ACC112 (cell line): Measurements from ENCODE around the gene TM9SF3.

ENCODE experiments used
- H2AFZ ChIP-seq: fragments of 200-600 bp; sonication (generic); one replicate; pipeline ENCODE4 v1.6.0; 2017; ENCODE audit warnings: antibody characterized with exemption, low read length; ENCODE audit not compliant: unreplicated experiment
- H3K27ac ChIP-seq: fragments of 200-600 bp; sonication (generic); 2 replicates; pipeline ENCODE4 v1.5.1; 2014; ENCODE audit warnings: low read depth, mild to moderate bottlenecking, antibody characterized with exemption, low read length, moderate library complexity
- H3K27me3 ChIP-seq: fragments of 200-600 bp; sonication (generic); 2 replicates; pipeline ENCODE4 v1.6.1; 2014; ENCODE audit warnings: mild to moderate bottlenecking, antibody characterized with exemption, low read length, moderate library complexity, mixed read lengths; ENCODE audit not compliant: insufficient read depth
- H3K36me3 ChIP-seq: fragments of 200-600 bp; sonication (generic); 2 replicates; pipeline ENCODE4 v1.6.1; 2016; ENCODE audit warnings: mild to moderate bottlenecking, antibody characterized with exemption, low read length, moderate library complexity, mixed read lengths; ENCODE audit not compliant: insufficient read depth
- H3K4me1 ChIP-seq: fragments of 200-600 bp; sonication (generic); one replicate; pipeline ENCODE4 v1.6.1; 2016; ENCODE audit warnings: low read length, mixed read lengths; ENCODE audit not compliant: insufficient read depth, unreplicated experiment, control insufficient read depth
- H3K4me3 ChIP-seq: fragments of 200-600 bp; sonication (generic); 2 replicates; pipeline ENCODE4 v1.5.1; 2014; ENCODE audit warnings: mild to moderate bottlenecking, low read depth, low read length
- H3K79me2 ChIP-seq: fragments of 200-600 bp; sonication (generic); one replicate; pipeline ENCODE4 v1.6.0; 2016; ENCODE audit warnings: low read length; ENCODE audit not compliant: control insufficient read depth, unreplicated experiment, insufficient read depth

The TM9SF3 gene

GRCh38 chr10:96536129-96536528 is 50.7 kb downstream of the TM9SF3 start:
- H3K27ac ChIP-seq = no peak overlapping the region
- no peak overlapping the region for H2AFZ ChIP-seq
- no peaks in the 10 kb centered on the region for H3K27me3 ChIP-seq
- peaks cover 28% of the 10 kb centered on the region for H3K36me3 ChIP-seq
- no peak overlapping the region for H3K4me3 ChIP-seq
- H3K79me2 ChIP-seq = peaks cover 34% of the 10 kb centered on the region
- H3K4me1 ChIP-seq = no peaks in the 10 kb centered on the region

GRCh38 chr10:96532523-96532922 is 54.3 kb downstream of the TM9SF3 start:
- peaks cover 26% of the 10 kb centered on the region for H3K79me2 ChIP-seq
- no peak overlapping the region for H3K27ac ChIP-seq

GRCh38 chr10:96529634-96530279 is 57.1 kb downstream of the TM9SF3 start:
- no peak overlapping the region for H3K27ac ChIP-seq
- H2AFZ ChIP-seq = no peak overlapping the region
- H3K36me3 ChIP-seq = peaks cover 55% of the 10 kb centered on the region
- no peaks in the 10 kb centered on the region for H3K27me3 ChIP-seq
- H3K4me1 ChIP-seq = no peaks in the 10 kb centered on the region
- H3K79me2 ChIP-seq = peaks cover 8% of the 10 kb centered on the region
- no peak overlapping the region for H3K4me3 ChIP-seq

More at GRCh38 chr10:96532523-96532922, 54.3 kb downstream of the TM9SF3 start:
- peaks cover 42% of the 10 kb centered on the region for H3K36me3 ChIP-seq
- no peaks in the 10 kb centered on the region for H3K4me1 ChIP-seq
- H3K27me3 ChIP-seq = no peaks in the 10 kb centered on the region
- no peak overlapping the region for H2AFZ ChIP-seq
- no peak overlapping the region for H3K4me3 ChIP-seq

GRCh38 chr10:96524741-96525140 is 62.1 kb downstream of the TM9SF3 start:
- no peak overlapping the region for H3K27ac ChIP-seq
- no peaks in the 10 kb centered on the region for H3K79me2 ChIP-seq
- no peak overlapping the region for H3K4me3 ChIP-seq
- H3K27me3 ChIP-seq = no peaks in the 10 kb centered on the region
- H2AFZ ChIP-seq = no peak overlapping the region
- H3K4me1 ChIP-seq = no peaks in the 10 kb centered on the region
- H3K36me3 ChIP-seq = peaks cover 34% of the 10 kb centered on the region

- Histone ChIP-seq H2AFZ (no peak overlapping the region), H3K79me2 (no peaks in the 10 kb centered on the region), H3K36me3 (peaks cover 7% of the 10 kb centered on the region), H3K27ac (no peak overlapping the region), H3K4me3 (no peak overlapping the region), H3K27me3 (peaks cover 11% of the 10 kb centered on the region), H3K4me1 (peaks cover 2% of the 10 kb centered on the region)
Measured at GRCh38 chr10:96517284-96517683, 69.5 kb downstream of the TM9SF3 start.

- Histone ChIP-seq H2AFZ (no peak overlapping the region), H3K27me3 (peaks cover 20% of the 10 kb centered on the region), H3K4me3 (no peak overlapping the region), H3K36me3 (no peaks in the 10 kb centered on the region; the same call in 1 of the 2 replicates), H3K4me1 (peaks cover 2% of the 10 kb centered on the region), H3K79me2 (no peaks in the 10 kb centered on the region), H3K27ac (no peak overlapping the region)
Measured at GRCh38 chr10:96516337-96516736, 70.5 kb downstream of the TM9SF3 start.

GRCh38 chr10:96513698-96514561 is 72.9 kb downstream of the TM9SF3 start, which contains the start of gene TLL2:
Gene TLL2 (minus strand): TSS chr10:96513926. CDS start chr10:96513685, 241 bp downstream.
- H3K27me3 ChIP-seq = peaks cover 20% of the 10 kb centered on the region
- peak within 1 kb of the TSS; percentile 29 for H2AFZ ChIP-seq
- peaks cover 2% of the 10 kb centered on the region for H3K4me1 ChIP-seq
- H3K79me2 ChIP-seq = no peaks in the 10 kb centered on the region
- no peak within 1 kb of the TSS for H3K27ac ChIP-seq
- H3K36me3 ChIP-seq = no peaks in the 10 kb centered on the region
- peak within 1 kb of the TSS; percentile 73 for H3K4me3 ChIP-seq

- Histone ChIP-seq H3K27ac (no peak overlapping the region), H3K4me3 (peak overlapping the region; percentile 73), H3K4me1 (peaks cover 2% of the 10 kb centered on the region), H3K36me3 (no peaks in the 10 kb centered on the region), H3K79me2 (no peaks in the 10 kb centered on the region), H3K27me3 (peaks cover 20% of the 10 kb centered on the region), H2AFZ (peak overlapping the region; percentile 29)
Measured at GRCh38 chr10:96513305-96513697, 73.5 kb downstream of the TM9SF3 start.

GRCh38 chr10:96512524-96513304 is 74.1 kb downstream of the TM9SF3 start:
- H3K79me2 ChIP-seq = no peaks in the 10 kb centered on the region
- peaks cover 20% of the 10 kb centered on the region for H3K27me3 ChIP-seq
- H3K27ac ChIP-seq = no peak overlapping the region
- no peaks in the 10 kb centered on the region for H3K36me3 ChIP-seq
- peaks cover 2% of the 10 kb centered on the region for H3K4me1 ChIP-seq
- H2AFZ ChIP-seq = peak overlapping the region; percentile 29
- H3K4me3 ChIP-seq = peak overlapping the region; percentile 73
